Body of pancreas (tissue), 4 donors: ENCODE results near the gene SLX4. TPM values are rescaled to one million over a fixed set of nuclear protein-coding genes. Genes with fewer than 3 reads are reported as not detected.

Source experiments
- ATAC-seq: fragments of 150-250 bp; one replicate; pipeline ENCODE4 v1.9.1; 2016
- DNase-seq, 4 donors: peaks; one replicate each; pipeline ENCODE4 v3.0.0-alpha.2; 2019
- H3K27ac ChIP-seq, 4 donors: fragments of 200-600 bp; sonication (generic); 1 replicate in 3 of 4; 2 replicates in 1 of 4; pipeline versions ENCODE4 v1.5.1 to v1.6.1; 2016 to 2019; ENCODE audit warnings: mild to moderate bottlenecking in 1 of 4, mixed read lengths in 1 of 4, moderate library complexity in 1 of 4
- H3K27me3 ChIP-seq, 2 donors: fragments of 200-600 bp; sonication (generic); one replicate each; pipeline ENCODE4 v1.6.0; 2016; ENCODE audit warnings: mild to moderate bottlenecking in 1 of 2
- H3K36me3 ChIP-seq, 2 donors: fragments of 200-600 bp; sonication (generic); replicated peaks in 1 of 2; 2 replicates each; pipeline ENCODE4 v1.5.1; 2016; ENCODE audit warnings: low read depth in 2 of 2; ENCODE audit not compliant: insufficient read depth in 1 of 2
- H3K4me1 ChIP-seq: fragments of 200-600 bp; sonication (generic); one replicate; pipeline ENCODE4 v1.6.0; 2016
- H3K4me3 ChIP-seq, 2 donors: fragments of 200-600 bp; sonication (generic); 1 replicate in 1 of 2; 2 replicates in 1 of 2; pipeline ENCODE4 v1.5.1; 2016 to 2019
- H3K9me3 ChIP-seq, 3 donors: fragments of 200-600 bp; sonication (generic); 1 replicate in 2 of 3; 2 replicates in 1 of 3; pipeline ENCODE4 v1.5.1; 2016
- CTCF ChIP-seq, 7 experiments: fragments of 450-650 bp in 4 of 7; fragments of 200-600 bp in 3 of 7; sonication (generic) in 3 of 7; IDR thresholded peaks; one replicate each; pipeline ENCODE4 v1.5.1; 2016 to 2019; ENCODE audit warnings: antibody characterized with exemption in 7 of 7
- POLR2A ChIP-seq, 3 donors: fragments of 450-650 bp; IDR thresholded peaks; one replicate each; pipeline ENCODE4 v1.6.1; 2016; ENCODE audit warnings: antibody characterized with exemption in 3 of 3, mild to moderate bottlenecking in 2 of 3
- WGBS, 2 donors: methylation state at CpG; one replicate each; pipeline ENCODE4 v1.1.5; 2017; 5-methylcytosine and 5-hydroxymethylcytosine counted together
- intact Hi-C: fragments of 100-400 bp; cut with DNase I; formaldehyde crosslinking; loops from one replicate; pipeline ENCODE4 v1.15.1; 2023
- total RNA-seq, 2 donors: library from RNA; depleted of rRNA; stranded (reverse); fragments of >200 nt; gene quantifications; one replicate each; pipeline ENCODE4 v1.1.0, GENCODE V29; 2016

Gene SLX4
- total RNA-seq, 2 donors from 2014 or later = 3.6 to 4.2 TPM

- WGBS, 2 donors = 78 to 91% methylated on average over 14 to 17 of the region's 18 CpGs
Observed at GRCh38 chr16:3651461-3652372, 40.3 kb upstream of the SLX4 start.

GRCh38 chr16:3650631-3651265 lies 39.3 kb upstream of the SLX4 start:
- H3K36me3 ChIP-seq = no peaks in the 10 kb centered on the region
- H3K4me1 ChIP-seq = peaks cover 36% of the 10 kb centered on the region
- no peak overlapping the region for H3K27ac ChIP-seq
- H3K4me3 ChIP-seq = no peak overlapping the region
- intact Hi-C loops = no loop called here
- ATAC-seq (no peak), DNase-seq (no peak)
- TF ChIP-seq POLR2A (IDR thresholded peaks at IDR 0.05) (no peak), CTCF (IDR thresholded peaks at IDR 0.05) (no peak)
- H3K27me3 ChIP-seq = no peaks in the 10 kb centered on the region
- H3K9me3 ChIP-seq = no peaks in the 10 kb centered on the region
- WGBS, 2 donors = 89 to 90% methylated on average over 11 to 13 of the region's 13 CpGs

More at GRCh38 chr16:3651461-3652372, 40.3 kb upstream of the SLX4 start:
- H3K4me3 ChIP-seq = no peak overlapping the region
- no peak for ATAC-seq
- no peak for TF ChIP-seq POLR2A (IDR thresholded peaks at IDR 0.05)
- TF ChIP-seq CTCF (IDR thresholded peaks at IDR 0.05) = no peak
- H3K27ac ChIP-seq = peak overlapping the region in 1 of 4 donors; percentile 94
- H3K36me3 ChIP-seq = no peaks in the 10 kb centered on the region
- H3K4me1 ChIP-seq = peaks cover 35% of the 10 kb centered on the region
- intact Hi-C loops = no loop called here
- H3K27me3 ChIP-seq = no peaks in the 10 kb centered on the region
- no peaks in the 10 kb centered on the region for H3K9me3 ChIP-seq
- no peak for DNase-seq

GRCh38 chr16:3646348-3646920 lies 35.0 kb upstream of the SLX4 start:
- ATAC-seq (peak; percentile 77), DNase-seq (peak; percentile 47 to 86 (median 74))
- 62 to 65% methylated on average over 15 of the region's 15 CpGs for WGBS, 2 donors

More at GRCh38 chr16:3646348-3646920, 35.0 kb upstream of the SLX4 start:
- Histone ChIP-seq H3K4me3 (no peak overlapping the region), H3K27ac (peak overlapping the region; percentile 40 to 69 (median 56)), H3K4me1 (peaks cover 14% of the 10 kb centered on the region), H3K27me3 (no peaks in the 10 kb centered on the region), H3K36me3 (no peaks in the 10 kb centered on the region), H3K9me3 (no peaks in the 10 kb centered on the region)
- TF ChIP-seq POLR2A (IDR thresholded peaks at IDR 0.05) = no peak
- TF ChIP-seq CTCF (IDR thresholded peaks at IDR 0.05) = no peak
- intact Hi-C loops = no loop called here
